Activated CD4-positive, alpha-beta memory T cell treated with anti-CD3 and anti-CD28 coated beads, Interleukin-2, amount 10 ng/mL, durations not matched to agents 7 days and 5 days (primary cell): ENCODE data around the gene TBCK. TPM values are rescaled to one million over a fixed set of nuclear protein-coding genes. Genes with fewer than 3 reads are reported as not detected.

Source experiments
- CTCF ChIA-PET: fragments of 350-600 bp; sonication (Branson Sonifier 250); formaldehyde crosslinking; loops from one replicate; lab custom pipeline; 2021; ENCODE audit warnings: antibody characterized with exemption, inconsistent platforms; lab: Charles Lee
- POLR2A ChIA-PET: fragments of 350-600 bp; sonication (Branson Sonifier 250); formaldehyde crosslinking; loops from one replicate; lab custom pipeline; 2021; ENCODE audit warnings: antibody characterized with exemption; lab: Charles Lee
- DNase-seq: peaks from one replicate; pipeline ENCODE4 v3.0.0-alpha.2; 2020
- H3K27ac Mint-ChIP-seq: one replicate; pipeline ENCODE4 v1.8.0; 2021; ENCODE audit warnings: mild to moderate bottlenecking, mixed read lengths
- H3K27me3 Mint-ChIP-seq: one replicate; pipeline ENCODE4 v1.8.0; 2021; ENCODE audit warnings: mixed read lengths
- H3K36me3 Mint-ChIP-seq: one replicate; pipeline ENCODE4 v1.8.0; 2021; ENCODE audit warnings: low read depth, mixed read lengths
- H3K4me1 Mint-ChIP-seq: one replicate; pipeline ENCODE4 v1.8.0; 2021; ENCODE audit warnings: mixed read lengths
- H3K4me3 Mint-ChIP-seq: one replicate; pipeline ENCODE4 v1.8.0; 2021; ENCODE audit warnings: mild to moderate bottlenecking, mixed read lengths
- H3K9me3 Mint-ChIP-seq: one replicate; pipeline ENCODE4 v1.8.0; 2021; ENCODE audit warnings: mixed read lengths
- total RNA-seq, 2 experiments: library from RNA; stranded (reverse); gene quantifications; one replicate each; pipeline ENCODE4 v1.2.3, GENCODE V29; 2021

Gene TBCK
- total RNA-seq, 2 experiments from 2014 or later = 25.4 to 26.8 TPM

GRCh38 chr4:106049490-106049889 lies 266.5 kb downstream of the TBCK start:
- CTCF ChIA-PET = no interaction called here
- no peaks in the 10 kb centered on the region for H3K27me3 Mint-ChIP-seq
- no peaks in the 10 kb centered on the region for H3K9me3 Mint-ChIP-seq
- no peak overlapping the region for H3K4me3 Mint-ChIP-seq
- H3K36me3 Mint-ChIP-seq = no peaks in the 10 kb centered on the region
- no peak overlapping the region for H3K27ac Mint-ChIP-seq
- no peaks in the 10 kb centered on the region for H3K4me1 Mint-ChIP-seq
- no peak for DNase-seq
- POLR2A ChIA-PET = no interaction called here

- no peak for DNase-seq
- no peak overlapping the region for H3K27ac Mint-ChIP-seq
- H3K36me3 Mint-ChIP-seq = no peaks in the 10 kb centered on the region
- H3K4me1 Mint-ChIP-seq = no peaks in the 10 kb centered on the region
- ChIA-PET POLR2A (no interaction called here), CTCF (no interaction called here)
- H3K4me3 Mint-ChIP-seq = no peak overlapping the region
- H3K9me3 Mint-ChIP-seq = no peaks in the 10 kb centered on the region
- no peaks in the 10 kb centered on the region for H3K27me3 Mint-ChIP-seq
Observed at GRCh38 chr4:106048250-106048971, 267.6 kb downstream of the TBCK start.

- Mint-ChIP-seq H3K4me1 (no peaks in the 10 kb centered on the region), H3K27ac (no peak overlapping the region), H3K9me3 (no peaks in the 10 kb centered on the region), H3K36me3 (no peaks in the 10 kb centered on the region), H3K27me3 (no peaks in the 10 kb centered on the region), H3K4me3 (no peak overlapping the region)
- ChIA-PET POLR2A (no interaction called here), CTCF (no interaction called here)
- no peak for DNase-seq
Observed at GRCh38 chr4:106046083-106046482, 269.9 kb downstream of the TBCK start.

DNA sequence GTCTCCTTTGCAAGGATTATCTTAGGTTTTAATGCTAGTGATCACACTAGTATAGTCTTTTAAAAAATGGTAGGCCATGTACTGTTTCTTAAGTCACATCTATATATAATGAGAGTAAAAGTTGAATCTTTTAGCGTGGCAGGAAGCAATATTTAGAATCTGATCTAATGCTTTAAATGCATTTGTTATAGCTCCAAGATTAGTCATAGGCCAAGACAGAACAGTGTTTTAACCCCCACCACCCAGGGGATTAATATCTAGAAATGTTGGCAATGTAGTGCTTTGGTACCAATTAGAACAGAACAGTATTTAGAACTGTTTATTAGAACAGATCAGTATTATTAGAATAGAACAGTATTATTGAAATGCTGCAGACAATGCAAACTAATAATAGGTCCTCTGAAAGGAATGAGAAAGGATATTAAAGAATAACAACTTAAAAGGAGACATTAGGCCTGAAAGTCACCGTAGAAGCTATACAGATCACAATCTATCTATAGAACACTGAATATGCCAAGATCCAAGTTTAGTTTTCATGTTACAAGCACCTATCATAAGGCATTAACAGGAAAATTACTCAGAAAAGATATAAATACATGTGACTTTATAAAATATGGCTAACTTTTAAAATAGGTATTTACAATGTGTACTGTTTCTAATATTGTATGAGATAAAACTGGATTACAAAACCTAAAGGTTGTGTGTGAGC lies 274.6 kb downstream of the TBCK start:
- H3K9me3 Mint-ChIP-seq = no peaks in the 10 kb centered on the region
- H3K27me3 Mint-ChIP-seq = peaks cover 6% of the 10 kb centered on the region
- CTCF ChIA-PET = no interaction called here
- H3K4me3 Mint-ChIP-seq = no peak overlapping the region
- no peak overlapping the region for H3K27ac Mint-ChIP-seq
- H3K36me3 Mint-ChIP-seq = no peaks in the 10 kb centered on the region
- POLR2A ChIA-PET = no interaction called here
- no peak for DNase-seq
- no peaks in the 10 kb centered on the region for H3K4me1 Mint-ChIP-seq

DNA sequence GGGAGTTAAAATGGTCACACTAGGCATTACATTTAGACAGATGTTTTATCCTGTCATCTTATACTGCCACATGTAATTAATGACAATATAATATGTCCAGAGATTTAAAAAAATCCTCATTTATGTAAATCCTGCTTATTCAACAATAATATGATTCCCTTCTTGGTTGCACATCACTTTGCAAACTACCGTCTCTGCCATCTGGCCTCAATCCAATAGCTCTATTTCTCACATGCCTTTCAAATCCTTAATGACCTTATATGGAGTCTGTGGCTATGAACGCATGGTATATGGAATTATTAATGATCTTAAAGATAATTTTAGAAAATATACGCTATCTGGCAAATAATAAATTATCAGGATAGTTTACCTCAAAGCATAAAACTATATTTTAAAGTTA lies 276.2 kb downstream of the TBCK start:
- no peaks in the 10 kb centered on the region for H3K36me3 Mint-ChIP-seq
- DNase-seq = no peak
- peaks cover 8% of the 10 kb centered on the region for H3K27me3 Mint-ChIP-seq
- ChIA-PET CTCF (no interaction called here), POLR2A (no interaction called here)
- H3K27ac Mint-ChIP-seq = no peak overlapping the region
- H3K9me3 Mint-ChIP-seq = no peaks in the 10 kb centered on the region
- H3K4me3 Mint-ChIP-seq = no peak overlapping the region
- no peaks in the 10 kb centered on the region for H3K4me1 Mint-ChIP-seq

- Mint-ChIP-seq H3K4me1 (no peaks in the 10 kb centered on the region), H3K36me3 (no peaks in the 10 kb centered on the region), H3K9me3 (no peaks in the 10 kb centered on the region), H3K27me3 (peaks cover 8% of the 10 kb centered on the region), H3K27ac (no peak overlapping the region), H3K4me3 (no peak overlapping the region)
- no peak for DNase-seq
- ChIA-PET CTCF (no interaction called here), POLR2A (no interaction called here)
Observed at GRCh38 chr4:106038908-106039307, 277.1 kb downstream of the TBCK start.

- CTCF ChIA-PET = no interaction called here
- Mint-ChIP-seq H3K27me3 (peaks cover 8% of the 10 kb centered on the region), H3K36me3 (no peaks in the 10 kb centered on the region), H3K4me1 (no peaks in the 10 kb centered on the region), H3K27ac (no peak overlapping the region), H3K4me3 (no peak overlapping the region), H3K9me3 (no peaks in the 10 kb centered on the region)
- POLR2A ChIA-PET = no interaction called here
- no peak for DNase-seq
Observed at GRCh38 chr4:106038012-106038411, 278.0 kb downstream of the TBCK start.

DNA sequence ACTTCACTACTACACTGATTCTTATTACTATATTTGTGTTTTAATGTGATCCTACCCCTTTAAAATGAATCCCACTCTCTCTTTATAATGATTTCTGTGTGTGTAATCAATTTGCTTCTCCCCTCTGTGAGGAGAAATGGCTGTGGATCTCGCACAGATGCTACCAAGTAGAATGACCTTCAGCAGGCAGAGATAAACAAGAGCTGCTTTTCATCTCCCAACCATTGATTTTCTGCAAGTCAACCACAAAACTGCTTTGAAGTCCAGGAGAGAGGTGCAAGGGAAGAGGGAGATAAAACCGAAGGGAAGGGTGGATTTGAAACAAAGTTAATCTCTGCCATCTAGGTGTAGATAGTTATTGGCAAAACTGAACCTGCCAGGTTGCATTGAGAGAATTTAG lies 279.2 kb downstream of the TBCK start:
- no peak overlapping the region for H3K27ac Mint-ChIP-seq
- H3K36me3 Mint-ChIP-seq = no peaks in the 10 kb centered on the region
- CTCF ChIA-PET = no interaction called here
- no peaks in the 10 kb centered on the region for H3K4me1 Mint-ChIP-seq
- POLR2A ChIA-PET = no interaction called here
- DNase-seq = no peak
- H3K27me3 Mint-ChIP-seq = peaks cover 8% of the 10 kb centered on the region
- no peak overlapping the region for H3K4me3 Mint-ChIP-seq
- H3K9me3 Mint-ChIP-seq = no peaks in the 10 kb centered on the region

GRCh38 chr4:106036334-106036733 lies 279.7 kb downstream of the TBCK start:
- no peaks in the 10 kb centered on the region for H3K4me1 Mint-ChIP-seq
- H3K9me3 Mint-ChIP-seq = no peaks in the 10 kb centered on the region
- H3K4me3 Mint-ChIP-seq = no peak overlapping the region
- no peaks in the 10 kb centered on the region for H3K36me3 Mint-ChIP-seq
- POLR2A ChIA-PET = no interaction called here
- H3K27me3 Mint-ChIP-seq = peaks cover 8% of the 10 kb centered on the region
- DNase-seq = no peak
- no peak overlapping the region for H3K27ac Mint-ChIP-seq
- CTCF ChIA-PET = no interaction called here

DNA sequence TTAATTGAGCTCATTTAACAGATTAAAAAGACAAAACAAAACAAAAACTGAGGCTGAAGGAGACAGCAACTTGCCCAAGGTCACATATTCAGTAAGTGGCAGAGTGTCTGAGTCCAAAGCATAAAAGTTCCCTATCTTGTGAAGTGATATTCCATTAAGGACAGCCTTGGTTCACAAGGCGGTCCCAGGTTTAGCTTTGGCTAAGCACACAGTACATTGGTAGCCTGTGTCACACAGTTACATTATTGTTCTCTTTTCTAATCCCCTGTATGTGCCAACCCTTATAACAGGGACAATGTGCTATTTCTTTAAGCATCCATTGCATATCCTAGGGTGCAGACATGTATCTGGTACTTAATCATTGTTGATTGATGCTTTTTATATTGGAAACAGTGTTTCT lies 280.8 kb downstream of the TBCK start:
- Mint-ChIP-seq H3K36me3 (no peaks in the 10 kb centered on the region), H3K27ac (no peak overlapping the region), H3K4me1 (no peaks in the 10 kb centered on the region), H3K4me3 (no peak overlapping the region), H3K27me3 (peaks cover 8% of the 10 kb centered on the region), H3K9me3 (no peaks in the 10 kb centered on the region)
- no peak for DNase-seq
- CTCF ChIA-PET = no interaction called here
- POLR2A ChIA-PET = interaction anchor here (0.6 kb wide), 1 partner anchor 494 kb away, joined by 3 read pairs; no protein-coding TSS in a partner anchor

- Mint-ChIP-seq H3K4me3 (no peak overlapping the region), H3K4me1 (no peaks in the 10 kb centered on the region), H3K36me3 (no peaks in the 10 kb centered on the region), H3K9me3 (no peaks in the 10 kb centered on the region), H3K27ac (no peak overlapping the region), H3K27me3 (peaks cover 8% of the 10 kb centered on the region)
- DNase-seq = no peak
- ChIA-PET CTCF (no interaction called here), POLR2A (interaction anchor here (0.6 kb wide), 1 partner anchor 494 kb away, joined by 3 read pairs; no protein-coding TSS in a partner anchor)
Observed at GRCh38 chr4:106034751-106035150, 281.3 kb downstream of the TBCK start.

DNA sequence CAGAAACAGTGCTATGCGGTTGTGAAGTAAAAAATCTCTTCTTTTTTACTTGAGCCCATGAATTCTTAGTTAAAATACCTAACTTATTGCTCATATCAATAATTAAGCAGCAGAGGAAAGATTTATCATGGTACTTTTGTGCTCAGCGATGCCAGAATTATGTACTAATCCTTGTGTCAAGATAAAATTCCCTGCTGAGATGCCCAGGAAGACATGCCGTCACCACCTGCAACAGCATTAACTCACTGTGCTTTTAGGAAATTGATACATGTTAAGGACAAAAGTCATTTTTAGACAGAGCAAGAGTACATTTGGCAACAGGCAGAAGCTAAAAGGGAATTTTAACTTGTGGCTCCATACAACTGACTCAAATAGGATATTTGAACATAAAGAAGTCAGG lies 281.8 kb downstream of the TBCK start:
- Mint-ChIP-seq H3K9me3 (no peaks in the 10 kb centered on the region), H3K36me3 (no peaks in the 10 kb centered on the region), H3K27ac (no peak overlapping the region), H3K4me1 (no peaks in the 10 kb centered on the region), H3K4me3 (no peak overlapping the region), H3K27me3 (peaks cover 8% of the 10 kb centered on the region)
- CTCF ChIA-PET = no interaction called here
- POLR2A ChIA-PET = no interaction called here
- DNase-seq = no peak

- Mint-ChIP-seq H3K36me3 (no peaks in the 10 kb centered on the region), H3K9me3 (no peaks in the 10 kb centered on the region), H3K4me3 (no peak overlapping the region), H3K4me1 (no peaks in the 10 kb centered on the region), H3K27me3 (peaks cover 8% of the 10 kb centered on the region), H3K27ac (no peak overlapping the region)
- no peak for DNase-seq
- POLR2A ChIA-PET = no interaction called here
- CTCF ChIA-PET = no interaction called here
Observed at GRCh38 chr4:106033469-106033868, 282.5 kb downstream of the TBCK start.

- H3K9me3 Mint-ChIP-seq = no peaks in the 10 kb centered on the region
- DNase-seq = no peak
- peaks cover 8% of the 10 kb centered on the region for H3K27me3 Mint-ChIP-seq
- H3K4me1 Mint-ChIP-seq = no peaks in the 10 kb centered on the region
- ChIA-PET POLR2A (no interaction called here), CTCF (no interaction called here)
- H3K36me3 Mint-ChIP-seq = no peaks in the 10 kb centered on the region
- no peak overlapping the region for H3K27ac Mint-ChIP-seq
- no peak overlapping the region for H3K4me3 Mint-ChIP-seq
Observed at GRCh38 chr4:106032851-106033286, 283.1 kb downstream of the TBCK start.
